Rectal smooth muscle tissue (tissue), 1 donor: ENCODE measurements around the gene CAPN5.
A peak's percentile ranks its signal among the peaks of the same experiment; 100 is the strongest.

Source experiments
- H3K27ac ChIP-seq: one replicate; pipeline ENCODE4 v1.7.0; 2013; ENCODE audit warnings: low read depth, low read length, inconsistent platforms
- H3K27me3 ChIP-seq: one replicate; pipeline ENCODE4 v1.7.0; 2013; ENCODE audit warnings: low read length; ENCODE audit not compliant: control insufficient read depth, insufficient read depth
- H3K36me3 ChIP-seq: one replicate; pipeline ENCODE4 v1.7.0; 2013; ENCODE audit warnings: low read length; ENCODE audit not compliant: control insufficient read depth, insufficient read depth
- H3K4me1 ChIP-seq: one replicate; pipeline ENCODE4 v1.7.0; 2013; ENCODE audit warnings: low read length; ENCODE audit not compliant: control insufficient read depth, insufficient read depth
- H3K4me3 ChIP-seq: one replicate; pipeline ENCODE4 v1.7.0; 2013; ENCODE audit warnings: low read length
- H3K9ac ChIP-seq: one replicate; pipeline ENCODE4 v1.7.0; 2013; ENCODE audit warnings: low read length

The CAPN5 gene

GRCh38 chr11:77123591-77123990, 56.8 kb downstream of the CAPN5 start:
- H3K4me3 ChIP-seq, result no peak overlapping the region
- H3K36me3 ChIP-seq, result peaks cover 14% of the 10 kb centered on the region
- no peaks in the 10 kb centered on the region for H3K4me1 ChIP-seq
- H3K27me3 ChIP-seq, result no peaks in the 10 kb centered on the region
- no peak overlapping the region for H3K9ac ChIP-seq
- H3K27ac ChIP-seq, result no peak overlapping the region

- Histone ChIP-seq H3K4me3 (no peak overlapping the region), H3K27me3 (no peaks in the 10 kb centered on the region), H3K4me1 (no peaks in the 10 kb centered on the region), H3K9ac (no peak overlapping the region), H3K36me3 (peaks cover 13% of the 10 kb centered on the region), H3K27ac (no peak overlapping the region)
Measured at GRCh38 chr11:77124041-77124440, 57.3 kb downstream of the CAPN5 start.

- Histone ChIP-seq H3K36me3 (peaks cover 10% of the 10 kb centered on the region), H3K4me3 (no peak overlapping the region), H3K4me1 (no peaks in the 10 kb centered on the region), H3K27me3 (no peaks in the 10 kb centered on the region), H3K9ac (no peak overlapping the region), H3K27ac (no peak overlapping the region)
Measured at GRCh38 chr11:77124488-77124887, 57.7 kb downstream of the CAPN5 start.

GRCh38 chr11:77125191-77125590, 58.4 kb downstream of the CAPN5 start:
- Histone ChIP-seq H3K27me3 (no peaks in the 10 kb centered on the region), H3K4me3 (no peak overlapping the region), H3K27ac (no peak overlapping the region), H3K4me1 (no peaks in the 10 kb centered on the region), H3K36me3 (peaks cover 7% of the 10 kb centered on the region), H3K9ac (no peak overlapping the region)

GRCh38 chr11:77125695-77126094, 58.9 kb downstream of the CAPN5 start:
- Histone ChIP-seq H3K36me3 (peaks cover 7% of the 10 kb centered on the region), H3K4me1 (no peaks in the 10 kb centered on the region), H3K9ac (no peak overlapping the region), H3K27me3 (no peaks in the 10 kb centered on the region), H3K4me3 (no peak overlapping the region), H3K27ac (no peak overlapping the region)

- Histone ChIP-seq H3K36me3 (peaks cover 3% of the 10 kb centered on the region), H3K9ac (no peak overlapping the region), H3K4me1 (no peaks in the 10 kb centered on the region), H3K27ac (no peak overlapping the region), H3K4me3 (no peak overlapping the region), H3K27me3 (no peaks in the 10 kb centered on the region)
Measured at GRCh38 chr11:77126156-77126775, 59.5 kb downstream of the CAPN5 start.

- peaks cover 3% of the 10 kb centered on the region for H3K36me3 ChIP-seq
- H3K27me3 ChIP-seq, result no peaks in the 10 kb centered on the region
- H3K9ac ChIP-seq, result no peak overlapping the region
- no peak overlapping the region for H3K27ac ChIP-seq
- H3K4me3 ChIP-seq, result peak overlapping the region; percentile 46
- no peaks in the 10 kb centered on the region for H3K4me1 ChIP-seq
Measured at GRCh38 chr11:77126861-77127234, 60.1 kb downstream of the CAPN5 start.

- no peaks in the 10 kb centered on the region for H3K4me1 ChIP-seq
- peaks cover 3% of the 10 kb centered on the region for H3K36me3 ChIP-seq
- H3K4me3 ChIP-seq, result peak overlapping the region; percentile 46
- H3K9ac ChIP-seq, result no peak overlapping the region
- H3K27me3 ChIP-seq, result no peaks in the 10 kb centered on the region
- H3K27ac ChIP-seq, result no peak overlapping the region
Measured at GRCh38 chr11:77127235-77127911, 60.6 kb downstream of the CAPN5 start.

GRCh38 chr11:77127920-77128691, 61.3 kb downstream of the CAPN5 start, which contains the start of gene MYO7A:
Gene MYO7A, plus strand, starts transcription at chr11:77128246. Its CDS starts 2,389 bp downstream, at chr11:77130635.
- Histone ChIP-seq H3K4me3 (peak within 1 kb of the TSS; percentile 46), H3K9ac (no peak within 1 kb of the TSS), H3K27me3 (no peaks in the 10 kb centered on the region), H3K36me3 (peaks cover 3% of the 10 kb centered on the region), H3K4me1 (no peaks in the 10 kb centered on the region), H3K27ac (no peak within 1 kb of the TSS)

GRCh38 chr11:77129069-77129841, 62.5 kb downstream of the CAPN5 start:
- H3K27ac ChIP-seq, result no peak overlapping the region
- no peak overlapping the region for H3K9ac ChIP-seq
- H3K4me3 ChIP-seq, result no peak overlapping the region
- no peaks in the 10 kb centered on the region for H3K36me3 ChIP-seq
- H3K4me1 ChIP-seq, result no peaks in the 10 kb centered on the region
- no peaks in the 10 kb centered on the region for H3K27me3 ChIP-seq

- Histone ChIP-seq H3K27me3 (no peaks in the 10 kb centered on the region), H3K27ac (no peak overlapping the region), H3K9ac (no peak overlapping the region), H3K4me3 (no peak overlapping the region), H3K36me3 (no peaks in the 10 kb centered on the region), H3K4me1 (no peaks in the 10 kb centered on the region)
Measured at GRCh38 chr11:77129842-77130756, 63.3 kb downstream of the CAPN5 start.
